ENCODE results near the gene TRAF3.
"Not testable (repeated sequence)": the region's sequence is repeated elsewhere in the genome, so short reads cannot be mapped to it uniquely, and the experiment has no call there.

Gene TRAF3

DNA sequence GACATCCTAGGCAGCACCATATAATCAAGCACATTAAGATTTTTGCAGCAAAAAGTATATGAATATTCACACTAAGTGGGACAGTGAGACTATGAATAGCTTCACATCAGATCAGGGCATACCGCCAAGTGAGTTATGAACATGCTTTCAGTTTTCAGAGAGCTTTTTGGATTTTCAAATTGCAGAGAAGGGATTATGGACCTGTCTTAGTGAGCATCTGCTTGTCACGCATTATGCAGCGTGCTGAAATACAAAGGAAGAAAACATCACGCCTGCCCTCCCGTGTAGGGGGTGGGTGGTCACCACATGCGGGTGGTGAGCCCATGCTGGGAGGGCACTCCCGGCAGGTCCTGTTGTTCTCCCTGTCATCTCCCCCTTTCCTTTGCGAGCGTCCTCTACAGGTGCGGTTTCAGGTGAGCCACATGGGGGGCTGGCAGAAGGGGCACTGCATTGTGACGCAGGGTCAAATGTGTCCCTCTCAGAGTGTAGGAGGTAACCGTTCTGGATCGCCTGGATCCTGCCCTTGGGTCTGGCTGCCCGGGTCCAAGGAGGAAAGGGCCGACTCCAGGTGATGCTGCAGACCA lies 42.6 kb downstream of the TRAF3 start:
- no peak overlapping the region for H3K4me3 ChIP-seq (ENCODE audit: low read depth, low read length)
- DNase-seq (ENCODE audit: low read depth) = peak; percentile 53
- TF ChIP-seq, protein P1, sequence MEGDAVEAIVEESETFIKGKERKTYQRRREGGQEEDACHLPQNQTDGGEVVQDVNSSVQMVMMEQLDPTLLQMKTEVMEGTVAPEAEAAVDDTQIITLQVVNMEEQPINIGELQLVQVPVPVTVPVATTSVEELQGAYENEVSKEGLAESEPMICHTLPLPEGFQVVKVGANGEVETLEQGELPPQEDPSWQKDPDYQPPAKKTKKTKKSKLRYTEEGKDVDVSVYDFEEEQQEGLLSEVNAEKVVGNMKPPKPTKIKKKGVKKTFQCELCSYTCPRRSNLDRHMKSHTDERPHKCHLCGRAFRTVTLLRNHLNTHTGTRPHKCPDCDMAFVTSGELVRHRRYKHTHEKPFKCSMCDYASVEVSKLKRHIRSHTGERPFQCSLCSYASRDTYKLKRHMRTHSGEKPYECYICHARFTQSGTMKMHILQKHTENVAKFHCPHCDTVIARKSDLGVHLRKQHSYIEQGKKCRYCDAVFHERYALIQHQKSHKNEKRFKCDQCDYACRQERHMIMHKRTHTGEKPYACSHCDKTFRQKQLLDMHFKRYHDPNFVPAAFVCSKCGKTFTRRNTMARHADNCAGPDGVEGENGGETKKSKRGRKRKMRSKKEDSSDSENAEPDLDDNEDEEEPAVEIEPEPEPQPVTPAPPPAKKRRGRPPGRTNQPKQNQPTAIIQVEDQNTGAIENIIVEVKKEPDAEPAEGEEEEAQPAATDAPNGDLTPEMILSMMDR (conservative IDR thresholded peaks at IDR 0.05; ENCODE audit: low read depth, low read length) = no peak

DNA sequence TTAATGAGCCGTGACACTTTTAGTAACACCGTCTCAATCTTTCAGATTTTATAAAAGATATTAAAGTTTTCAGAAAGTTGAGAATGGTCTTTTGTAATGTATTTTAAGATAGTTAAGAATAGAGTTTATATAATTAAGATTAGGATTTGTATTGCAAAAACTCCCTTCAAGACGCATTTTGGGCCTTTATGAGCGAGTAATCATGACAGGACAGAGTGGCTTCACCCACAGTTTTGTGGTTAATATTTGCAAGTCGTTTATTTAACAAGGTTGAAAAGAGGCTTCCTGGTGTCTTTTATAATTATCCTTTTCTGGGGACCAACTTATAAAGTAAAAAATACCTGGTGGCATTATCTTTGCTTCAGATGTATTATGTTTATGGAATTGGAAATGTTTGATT lies 44.0 kb downstream of the TRAF3 start:
- no peak overlapping the region for H3K4me3 ChIP-seq (ENCODE audit: low read depth, low read length)
- no peak for DNase-seq (ENCODE audit: low read depth)
- TF ChIP-seq, protein P1 (conservative IDR thresholded peaks at IDR 0.05; ENCODE audit: low read depth, low read length) = no peak

DNA sequence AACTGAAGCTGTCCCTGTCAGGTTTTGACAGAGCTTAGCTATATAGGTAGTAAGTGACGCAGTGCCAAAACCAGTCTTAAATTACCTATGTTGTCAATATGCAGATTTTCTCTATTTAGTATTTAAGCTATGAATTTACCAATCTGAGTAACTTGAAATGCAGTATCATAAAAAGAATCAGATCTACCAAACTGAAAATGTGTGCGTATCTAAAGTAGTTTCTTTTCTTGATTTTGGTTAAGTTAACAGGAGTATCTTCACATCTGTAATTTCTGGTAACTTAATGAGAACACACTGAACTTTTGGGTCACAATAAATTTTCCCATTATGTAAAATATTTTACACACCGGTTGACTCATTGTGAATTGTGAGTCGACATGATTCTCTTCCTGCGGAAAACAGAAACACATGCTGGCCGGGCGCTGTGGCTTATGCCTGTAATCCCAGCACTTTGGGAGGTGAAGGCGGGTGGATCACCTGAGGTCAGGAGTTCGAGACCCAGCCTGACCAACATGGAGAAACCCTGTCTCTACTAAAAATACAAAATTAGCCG lies 45.1 kb downstream of the TRAF3 start:
- TF ChIP-seq, protein P1 (conservative IDR thresholded peaks at IDR 0.05; ENCODE audit: low read depth, low read length) = no peak
- no peak for DNase-seq (ENCODE audit: low read depth)
- H3K4me3 ChIP-seq (ENCODE audit: low read depth, low read length) = no peak overlapping the region

DNA sequence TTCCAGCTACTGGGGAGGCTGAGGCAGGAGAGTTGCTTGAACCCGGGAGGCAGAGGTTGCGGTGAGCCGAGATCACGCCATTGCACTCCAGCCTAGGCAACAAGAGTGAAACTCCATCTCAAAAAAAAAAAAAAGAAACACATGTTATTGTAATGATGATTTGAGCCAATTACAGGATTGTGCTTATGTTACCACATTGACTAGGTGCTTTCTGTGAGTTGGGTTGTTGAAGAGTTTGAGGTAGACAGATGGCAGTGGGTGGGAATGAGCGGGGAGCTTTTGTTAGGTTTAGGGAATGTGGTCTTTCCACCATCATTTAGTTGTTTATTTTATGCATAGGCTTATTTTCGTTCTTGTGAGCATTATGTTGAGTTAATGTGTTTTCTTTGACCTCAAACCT lies 45.6 kb downstream of the TRAF3 start:
- H3K4me3 ChIP-seq (ENCODE audit: low read depth, low read length); DNase-seq (ENCODE audit: low read depth): not testable (repeated sequence)

DNA sequence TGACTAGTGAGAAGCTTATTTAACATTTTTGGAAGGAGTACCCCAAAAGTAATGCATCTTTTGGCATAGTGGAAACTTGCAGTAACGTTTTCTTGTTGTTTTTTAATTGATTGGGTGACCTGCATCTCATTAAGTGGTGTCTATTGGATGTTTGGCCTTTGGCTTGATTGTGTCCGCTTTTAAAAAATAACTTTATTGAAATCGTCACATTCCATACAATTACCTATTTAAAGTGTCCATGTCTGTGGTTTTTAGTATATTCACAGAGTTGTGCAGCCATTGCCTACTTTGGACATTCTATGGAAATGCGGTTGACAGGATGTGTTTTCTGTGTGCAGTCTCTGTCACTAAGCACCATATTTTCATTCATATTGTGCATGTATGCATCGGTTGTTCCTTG lies 46.3 kb downstream of the TRAF3 start:
- DNase-seq (ENCODE audit: low read depth) = no peak
- no peak overlapping the region for H3K4me3 ChIP-seq (ENCODE audit: low read depth, low read length)
- TF ChIP-seq, protein P1 (conservative IDR thresholded peaks at IDR 0.05; ENCODE audit: low read depth, low read length) = no peak

DNA sequence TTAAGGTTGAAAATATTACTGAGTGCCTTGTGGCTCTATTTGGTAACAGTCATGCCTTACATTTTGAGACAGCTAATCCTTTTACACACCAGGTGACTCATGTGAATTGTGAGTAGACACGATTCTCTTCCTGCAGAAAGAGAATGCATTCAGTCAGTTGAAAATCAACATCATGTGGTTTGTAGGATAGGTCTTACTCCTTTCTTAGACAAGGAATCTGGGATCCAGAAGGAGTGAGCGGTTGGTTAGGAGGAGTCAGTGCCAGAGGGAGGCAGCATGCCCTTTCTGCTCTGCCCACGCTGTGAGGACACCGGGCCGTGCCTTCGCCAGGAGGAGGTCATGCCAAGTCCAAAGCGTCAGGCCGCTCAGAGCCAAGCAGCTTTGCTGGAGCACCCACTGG lies 47.6 kb downstream of the TRAF3 start:
- TF ChIP-seq, protein P1 (conservative IDR thresholded peaks at IDR 0.05; ENCODE audit: low read depth, low read length) = no peak
- peak; percentile 49 for DNase-seq (ENCODE audit: low read depth)
- H3K4me3 ChIP-seq (ENCODE audit: low read depth, low read length) = no peak overlapping the region

DNA sequence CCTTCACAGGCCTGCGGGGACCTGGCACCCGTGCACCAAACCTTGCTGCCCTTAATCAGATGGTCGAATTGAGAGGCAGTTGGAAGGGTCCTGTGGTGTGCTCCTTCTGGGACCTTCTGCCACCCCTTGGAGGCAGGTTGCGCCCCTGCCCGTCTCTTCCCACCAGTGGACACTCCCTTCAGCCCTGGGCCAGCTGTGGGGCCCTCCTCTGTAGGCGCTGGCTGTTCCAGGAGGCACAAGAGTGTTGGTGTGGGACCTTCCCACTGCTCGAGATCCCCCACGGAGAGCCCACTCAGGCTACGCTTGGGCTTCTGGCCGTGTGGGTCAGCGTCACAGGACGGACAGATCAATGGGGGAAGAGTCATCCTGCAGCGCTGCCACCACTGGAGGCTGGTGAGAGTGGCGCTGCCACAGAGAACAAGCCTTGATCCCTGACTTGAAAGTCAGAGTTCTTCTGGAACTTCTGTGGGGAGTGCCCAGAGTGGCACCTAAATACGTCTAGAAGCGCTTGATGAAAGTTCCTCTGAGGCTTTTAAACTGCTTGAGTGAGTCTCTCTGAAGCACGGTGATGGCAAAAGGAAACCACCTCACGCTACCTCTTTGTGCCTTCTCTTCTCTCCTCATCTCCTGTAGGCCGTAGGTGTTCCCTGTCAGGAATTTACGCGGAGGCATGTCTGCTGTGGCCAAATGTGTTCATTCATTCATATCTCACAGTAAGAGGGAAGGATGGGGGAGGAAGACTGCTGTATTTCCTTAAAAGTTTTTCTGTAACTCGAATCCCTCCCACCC lies 48.3 kb downstream of the TRAF3 start:
- no peak for DNase-seq (ENCODE audit: low read depth)
- no peak overlapping the region for H3K4me3 ChIP-seq (ENCODE audit: low read depth, low read length)
- TF ChIP-seq, protein P1 (conservative IDR thresholded peaks at IDR 0.05; ENCODE audit: low read depth, low read length) = no peak
